Stimulated activated CD4-positive, alpha-beta T cell treated with anti-CD3 and anti-CD28 coated beads, Interleukin-1b, Interleukin-23, amount 100 ng/mL, for 24 hours (primary cell): ENCODE results near the gene AXIN1.

Source experiments
- DNase-seq, 4 experiments: peaks; one replicate each; pipeline ENCODE4 v3.0.0-alpha.2; 2020; ENCODE audit warnings: low read depth in 4 of 4, low spot score in 1 of 4

AXIN1 gene

GRCh38 chr16:303760-304505, 48.6 kb downstream of the AXIN1 start:
- no peak for DNase-seq

- no peak for DNase-seq
These were observed 50.6 kb downstream of the AXIN1 start for GRCh38 chr16:301950-302349.

DNA sequence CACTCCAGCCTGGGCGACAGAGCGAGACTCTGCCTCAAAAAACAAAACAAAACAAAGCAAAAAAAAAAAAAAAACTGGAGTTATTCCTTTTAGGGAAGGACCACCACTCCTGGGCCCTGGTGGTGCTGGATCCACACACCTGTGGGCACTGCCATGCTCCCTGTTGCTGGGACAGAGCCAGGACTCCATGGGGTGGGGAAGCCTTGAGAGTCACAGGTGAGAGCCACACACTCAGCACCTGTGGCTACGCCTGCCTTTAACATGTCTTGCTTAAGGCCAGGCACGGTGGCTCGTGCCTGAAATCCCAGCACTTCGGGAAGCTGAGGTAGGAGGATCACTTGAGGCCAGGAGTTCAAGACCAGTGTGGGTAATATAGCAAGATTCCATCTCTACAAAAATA, 51.3 kb downstream of the AXIN1 start:
- DNase-seq: no peak

DNA sequence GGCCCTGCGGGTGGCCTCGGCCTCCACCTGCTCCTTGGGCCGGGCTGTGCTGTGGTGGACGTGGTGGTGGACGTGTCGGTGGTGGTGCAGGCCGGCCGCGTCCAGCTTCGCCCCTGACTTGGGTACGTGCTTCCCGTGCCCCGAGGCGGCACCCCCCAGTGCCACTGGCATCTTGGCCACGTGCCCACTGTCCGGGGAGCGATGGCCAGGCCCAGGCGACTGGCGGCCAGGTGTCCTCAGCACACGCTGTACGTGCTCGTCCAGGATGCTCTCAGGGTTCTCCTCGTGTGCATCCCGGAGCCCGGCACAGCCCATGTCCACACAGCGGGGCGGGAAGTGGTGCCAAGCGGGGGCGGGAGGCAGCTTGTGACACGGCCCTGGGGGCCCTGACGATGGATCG, 54.7 kb downstream of the AXIN1 start:
- no peak for DNase-seq

- DNase-seq: no peak
These were observed 55.6 kb downstream of the AXIN1 start for GRCh38 chr16:296806-297510.

DNA sequence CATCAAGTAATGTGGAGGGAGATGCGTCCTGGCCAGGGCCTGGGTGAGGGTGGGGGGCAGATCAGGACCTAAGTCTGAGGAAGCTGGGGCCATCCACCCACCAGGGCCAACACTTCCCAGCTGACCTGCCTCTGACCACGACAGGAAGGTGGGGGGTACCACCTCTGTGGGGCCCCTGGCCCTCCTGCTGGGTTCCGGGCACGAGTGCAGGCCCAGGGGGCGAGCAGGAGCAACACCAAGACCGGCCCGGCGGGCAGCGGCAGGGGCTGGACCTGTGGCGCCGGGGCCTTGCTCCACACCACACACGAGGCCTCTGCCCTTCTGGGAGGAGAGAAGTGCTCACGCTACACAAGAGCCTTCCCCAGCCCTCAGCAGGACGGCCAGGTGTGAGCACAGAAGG, 56.2 kb downstream of the AXIN1 start:
- DNase-seq: no peak

DNA sequence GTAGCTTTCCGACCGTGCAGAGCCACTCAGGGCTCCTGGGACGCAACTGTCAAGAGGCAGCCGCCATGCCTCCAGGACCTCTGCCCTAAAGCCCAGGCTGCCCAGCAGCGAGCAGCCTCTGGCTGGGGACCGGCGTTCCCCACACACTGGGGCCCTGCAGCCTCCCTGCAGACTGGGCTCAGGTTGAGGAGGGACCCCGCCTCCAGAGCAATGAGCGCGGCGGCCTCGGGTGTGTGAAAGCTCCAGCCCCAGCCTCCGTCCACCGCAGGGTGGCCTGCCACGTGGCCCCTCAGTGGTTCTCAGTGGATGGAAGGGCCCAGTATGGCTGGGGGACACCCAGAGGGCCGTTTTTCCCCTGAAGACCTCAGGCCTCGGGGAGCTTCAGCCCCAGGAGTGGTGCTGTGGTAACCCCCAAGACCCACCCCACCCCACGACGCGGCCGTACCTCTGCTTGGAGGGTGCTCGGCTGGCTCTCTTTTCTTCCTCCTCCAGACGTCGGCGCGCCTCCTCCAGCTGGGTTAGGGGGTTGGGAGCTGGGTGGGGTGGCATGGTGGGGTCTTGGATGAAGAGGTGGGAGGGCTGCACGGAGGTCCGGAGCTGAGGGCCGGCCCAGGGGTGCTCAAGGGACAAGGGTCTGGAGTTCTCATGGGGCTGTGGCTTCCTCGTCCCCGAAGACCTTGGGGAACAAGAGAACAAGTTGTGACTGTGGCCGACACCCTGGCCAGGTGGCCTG, 59.3 kb downstream of the AXIN1 start:
- DNase-seq: no peak

GRCh38 chr16:291539-291938, 61.0 kb downstream of the AXIN1 start:
- DNase-seq: no peak

GRCh38 chr16:290681-291405, 61.7 kb downstream of the AXIN1 start:
- no peak for DNase-seq

DNA sequence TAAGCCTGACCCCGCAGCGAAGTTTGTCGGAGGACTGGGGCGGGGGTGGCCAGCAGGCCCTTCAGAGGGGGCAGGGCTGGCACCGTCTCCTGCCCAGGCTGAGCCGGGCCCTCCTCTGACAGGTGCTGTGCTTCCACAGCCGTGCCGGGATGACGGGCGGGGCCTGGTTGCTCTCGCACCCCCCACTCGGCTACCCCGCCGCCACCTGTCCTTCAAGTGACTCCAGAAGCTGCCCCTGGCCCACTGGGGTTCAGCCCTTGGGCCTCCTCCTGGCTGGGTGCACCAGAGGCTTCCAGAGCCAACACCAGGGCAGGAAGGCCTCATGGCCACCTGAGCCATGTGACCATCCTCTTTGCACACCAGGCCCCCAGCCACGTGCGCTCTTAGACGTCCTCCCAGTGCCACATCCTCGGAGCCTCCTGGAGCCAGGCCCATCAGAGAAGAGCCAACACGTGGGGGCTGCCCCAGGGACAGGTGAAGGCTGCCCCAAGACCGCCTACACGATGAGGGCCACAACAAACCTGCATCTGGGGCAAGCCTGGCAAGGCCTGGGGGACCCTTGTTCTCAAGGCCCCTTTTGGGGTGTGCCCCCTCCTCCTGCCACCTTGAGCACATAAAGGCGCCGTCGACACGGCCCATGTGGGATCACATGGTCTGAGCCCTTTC, 62.4 kb downstream of the AXIN1 start:
- no peak for DNase-seq

DNA sequence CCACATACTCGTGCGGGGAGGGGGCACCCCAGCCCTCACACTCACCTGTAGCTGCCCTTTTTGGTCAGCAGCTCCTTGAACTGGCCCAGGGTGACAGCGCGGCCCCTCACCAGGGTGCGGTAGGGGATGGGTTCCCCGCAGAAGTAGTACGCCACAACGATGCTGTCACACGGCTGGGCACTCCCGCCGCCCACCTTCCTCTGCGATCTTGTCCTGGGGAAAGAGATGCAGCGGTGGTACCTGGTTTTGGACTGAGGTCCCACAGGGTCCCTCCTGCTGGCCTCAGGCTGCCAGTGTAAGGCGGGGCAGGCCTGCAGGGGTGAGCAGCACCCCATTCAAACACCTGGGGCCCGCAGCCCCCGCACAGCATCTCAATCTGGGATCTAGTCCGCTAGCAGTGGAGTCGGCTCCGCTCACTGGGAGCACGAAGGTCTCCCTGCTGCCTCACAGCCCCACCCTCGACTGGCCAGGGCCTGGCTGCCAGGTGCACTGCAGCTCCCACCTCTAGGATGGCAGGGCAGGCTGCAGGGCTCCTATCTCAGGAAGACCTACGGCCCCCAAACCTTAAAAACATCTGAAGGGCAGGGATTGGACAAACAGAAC, 63.0 kb downstream of the AXIN1 start:
- DNase-seq: no peak

GRCh38 chr16:287981-288920, 64.3 kb downstream of the AXIN1 start:
- no peak for DNase-seq

GRCh38 chr16:287298-287811, 65.2 kb downstream of the AXIN1 start:
- DNase-seq: no peak

GRCh38 chr16:286491-287297, 65.8 kb downstream of the AXIN1 start:
- DNase-seq: no peak

DNA sequence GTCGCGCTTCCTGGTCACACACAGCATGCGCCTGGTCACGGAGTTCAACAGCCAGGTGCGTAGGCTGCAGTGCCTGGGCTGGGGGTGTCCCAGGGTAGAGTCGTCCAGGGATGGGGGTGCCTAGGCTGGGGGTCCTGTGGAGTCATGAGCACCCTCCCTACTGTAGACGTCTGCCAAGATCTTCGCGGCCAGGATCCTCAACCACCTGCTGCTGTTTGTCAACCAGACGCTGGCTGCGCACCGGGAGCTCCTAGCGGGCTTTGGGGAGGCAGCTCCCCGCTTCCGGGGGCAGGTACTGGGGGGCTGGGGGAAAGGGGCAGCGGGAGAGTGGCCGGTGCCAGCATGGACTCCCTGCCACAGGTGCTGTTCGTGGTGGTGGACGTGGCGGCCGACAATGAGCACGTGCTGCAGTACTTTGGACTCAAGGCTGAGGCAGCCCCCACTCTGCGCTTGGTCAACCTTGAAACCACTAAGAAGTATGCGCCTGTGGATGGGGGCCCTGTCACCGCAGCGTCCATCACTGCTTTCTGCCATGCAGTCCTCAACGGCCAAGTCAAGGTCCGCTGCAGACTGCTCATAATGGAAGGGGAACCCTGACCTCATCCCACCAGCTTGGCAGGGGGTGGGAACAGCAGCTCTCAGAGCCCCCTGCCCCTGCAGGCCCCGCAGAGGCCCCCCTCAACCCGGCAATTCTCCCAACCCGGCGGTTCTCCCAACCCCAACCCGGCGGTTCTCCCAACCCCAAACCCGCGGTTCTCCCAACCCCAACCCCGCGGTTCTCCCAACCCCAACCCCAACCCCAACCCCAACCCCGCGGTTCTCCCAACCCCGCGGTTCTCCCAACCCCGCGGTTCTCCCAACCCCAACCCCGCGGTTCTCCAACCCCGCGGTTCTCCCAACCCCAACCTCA, 67.1 kb downstream of the AXIN1 start:
- no peak for DNase-seq

DNA sequence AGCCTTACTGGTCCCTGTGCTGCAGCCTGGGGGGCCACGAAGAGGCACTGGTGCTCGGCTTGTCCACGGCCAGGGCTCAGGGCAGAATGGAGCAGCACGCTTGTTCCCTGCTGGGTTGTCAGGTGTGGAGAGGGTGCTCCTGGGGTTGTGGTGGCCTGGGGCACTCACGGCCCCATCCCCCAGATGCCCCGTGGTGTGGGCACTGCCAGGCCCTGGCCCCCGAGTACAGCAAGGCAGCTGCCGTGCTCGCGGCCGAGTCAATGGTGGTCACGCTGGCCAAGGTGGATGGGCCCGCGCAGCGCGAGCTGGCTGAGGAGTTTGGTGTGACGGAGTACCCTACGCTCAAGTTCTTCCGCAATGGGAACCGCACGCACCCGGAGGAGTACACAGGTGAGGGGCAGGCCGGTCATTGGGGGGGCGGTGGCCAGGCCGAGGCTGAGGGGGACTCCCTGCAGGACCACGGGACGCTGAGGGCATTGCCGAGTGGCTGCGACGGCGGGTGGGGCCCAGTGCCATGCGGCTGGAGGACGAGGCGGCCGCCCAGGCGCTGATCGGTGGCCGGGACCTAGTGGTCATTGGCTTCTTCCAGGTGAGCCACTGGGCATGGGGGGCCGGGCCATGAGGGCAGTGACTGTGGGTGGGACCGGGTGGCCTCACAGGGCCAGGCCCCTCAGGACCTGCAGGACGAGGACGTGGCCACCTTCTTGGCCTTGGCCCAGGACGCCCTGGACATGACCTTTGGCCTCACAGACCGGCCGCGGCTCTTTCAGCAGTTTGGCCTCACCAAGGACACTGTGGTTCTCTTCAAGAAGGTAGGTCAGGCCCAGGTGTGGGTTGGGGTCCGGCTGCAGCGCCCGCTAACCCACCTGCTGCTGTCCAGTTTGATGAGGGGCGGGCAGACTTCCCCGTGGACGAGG, 68.1 kb downstream of the AXIN1 start:
- no peak for DNase-seq
